Mesothelial cell of epicardium (in vitro differentiated cells): Measurements from ENCODE around the gene DRGX. TPM values are rescaled to one million over a fixed set of nuclear protein-coding genes. Genes with fewer than 3 reads are reported as not detected.

Experiments
- DNase-seq, 2 experiments: peaks; one replicate each; pipeline ENCODE4 v3.0.0; 2021; ENCODE audit warnings: low spot score in 2 of 2; ENCODE audit not compliant: unreplicated experiment in 2 of 2
- H3K27ac Mint-ChIP-seq: 2 replicates; pipeline ENCODE4 v1.8.0; 2021; ENCODE audit warnings: mixed read lengths
- H3K27me3 Mint-ChIP-seq: 2 replicates; pipeline ENCODE4 v1.8.0; 2021; ENCODE audit warnings: low read depth, mixed read lengths
- H3K36me3 Mint-ChIP-seq: 2 replicates; pipeline ENCODE4 v1.8.0; 2021; ENCODE audit warnings: mixed read lengths
- H3K4me1 Mint-ChIP-seq: 2 replicates; pipeline ENCODE4 v1.8.0; 2021; ENCODE audit warnings: mixed read lengths
- H3K4me3 Mint-ChIP-seq: 2 replicates; pipeline ENCODE4 v1.8.0; 2021; ENCODE audit warnings: mild to moderate bottlenecking, moderate library complexity, mixed read lengths
- H3K9me3 Mint-ChIP-seq: 2 replicates; pipeline ENCODE4 v1.8.0; 2021; ENCODE audit warnings: mixed read lengths
- CTCF ChIP-seq: fragments of 200-600 bp; sonication (generic); IDR thresholded peaks from one replicate; pipeline ENCODE4 v1.5.0; 2021; ENCODE audit warnings: antibody characterized with exemption; ENCODE audit not compliant: unreplicated experiment
- total RNA-seq: library from RNA; stranded (reverse); gene quantifications from 3 replicates; pipeline ENCODE4 v1.2.1, GENCODE V29; 2021

DRGX gene
- total RNA-seq, 1 donor from 2014 or later: not detected

- Mint-ChIP-seq H3K36me3 (no peaks in the 10 kb centered on the region), H3K4me3 (no peak overlapping the region), H3K27ac (no peak overlapping the region), H3K9me3 (peaks cover 9% of the 10 kb centered on the region), H3K27me3 (peaks cover 17% of the 10 kb centered on the region), H3K4me1 (no peaks in the 10 kb centered on the region)
- no peak for TF ChIP-seq CTCF
- no peak for DNase-seq
Measured at GRCh38 chr10:49355221-49355620, 40.7 kb downstream of the DRGX start.

GRCh38 chr10:49354593-49354992, 41.3 kb downstream of the DRGX start:
- Mint-ChIP-seq H3K4me3 (no peak overlapping the region), H3K27ac (no peak overlapping the region), H3K4me1 (no peaks in the 10 kb centered on the region), H3K9me3 (peaks cover 13% of the 10 kb centered on the region), H3K36me3 (no peaks in the 10 kb centered on the region), H3K27me3 (peaks cover 17% of the 10 kb centered on the region)
- no peak for DNase-seq
- TF ChIP-seq CTCF: no peak

GRCh38 chr10:49353895-49354566, 41.9 kb downstream of the DRGX start:
- Mint-ChIP-seq H3K4me1 (no peaks in the 10 kb centered on the region), H3K36me3 (no peaks in the 10 kb centered on the region), H3K4me3 (no peak overlapping the region), H3K9me3 (peaks cover 14% of the 10 kb centered on the region), H3K27me3 (peaks cover 17% of the 10 kb centered on the region), H3K27ac (no peak overlapping the region)
- DNase-seq: no peak
- TF ChIP-seq CTCF: no peak

- peak in 1 of 2 experiments; percentile 5 for DNase-seq
- H3K4me3 Mint-ChIP-seq: no peak overlapping the region
- H3K9me3 Mint-ChIP-seq: peaks cover 16% of the 10 kb centered on the region
- no peaks in the 10 kb centered on the region for H3K4me1 Mint-ChIP-seq
- H3K27ac Mint-ChIP-seq: no peak overlapping the region
- H3K36me3 Mint-ChIP-seq: no peaks in the 10 kb centered on the region
- no peak for TF ChIP-seq CTCF
- H3K27me3 Mint-ChIP-seq: peaks cover 17% of the 10 kb centered on the region
Measured at GRCh38 chr10:49353026-49353894, 42.6 kb downstream of the DRGX start.

- H3K9me3 Mint-ChIP-seq: peaks cover 10% of the 10 kb centered on the region
- H3K4me1 Mint-ChIP-seq: no peaks in the 10 kb centered on the region
- DNase-seq: peak in 1 of 2 experiments; percentile 36
- H3K27ac Mint-ChIP-seq: no peak overlapping the region
- no peak overlapping the region for H3K4me3 Mint-ChIP-seq
- no peaks in the 10 kb centered on the region for H3K36me3 Mint-ChIP-seq
- no peak for TF ChIP-seq CTCF
- peaks cover 19% of the 10 kb centered on the region for H3K27me3 Mint-ChIP-seq
Measured at GRCh38 chr10:49352323-49352722, 43.6 kb downstream of the DRGX start.
